Parathyroid adenoma (tissue), 2 donors: ENCODE results near the gene FYB1.

ENCODE experiments used
- H2AFZ ChIP-seq: fragments of 300-600 bp; sonication (generic); one replicate; pipeline ENCODE4 v1.7.0; 2017; ENCODE audit warnings: antibody characterized with exemption, mild to moderate bottlenecking
- H3K27ac ChIP-seq: fragments of 300-600 bp; sonication (generic); one replicate; pipeline ENCODE4 v1.7.0; 2017
- H3K27me3 ChIP-seq: fragments of 300-600 bp; sonication (generic); one replicate; pipeline ENCODE4 v1.7.0; 2017; ENCODE audit warnings: low read length; ENCODE audit not compliant: control insufficient read depth, insufficient read depth
- H3K36me3 ChIP-seq: fragments of 300-600 bp; sonication (generic); one replicate; pipeline ENCODE4 v1.7.0; 2017; ENCODE audit warnings: low read length; ENCODE audit not compliant: control insufficient read depth, insufficient read depth
- H3K4me1 ChIP-seq: fragments of 300-600 bp; sonication (generic); one replicate; pipeline ENCODE4 v1.7.0; 2017; ENCODE audit warnings: control low read depth
- H3K4me2 ChIP-seq: fragments of 300-600 bp; sonication (generic); one replicate; pipeline ENCODE4 v1.7.0; 2017; ENCODE audit warnings: low read length
- H3K4me3 ChIP-seq: fragments of 300-600 bp; sonication (generic); one replicate; pipeline ENCODE4 v1.7.0; 2017; ENCODE audit warnings: low read depth, low read length
- H3K79me2 ChIP-seq: fragments of 300-600 bp; sonication (generic); one replicate; pipeline ENCODE4 v1.7.0; 2017; ENCODE audit warnings: control low read depth
- H3K9ac ChIP-seq: fragments of 300-600 bp; sonication (generic); one replicate; pipeline ENCODE4 v1.7.0; 2017; ENCODE audit warnings: mild to moderate bottlenecking
- H3K9me3 ChIP-seq: fragments of 300-600 bp; sonication (generic); one replicate; pipeline ENCODE4 v1.7.0; 2017; ENCODE audit warnings: low read length; ENCODE audit not compliant: control insufficient read depth
- CTCF ChIP-seq: fragments of 300-600 bp; sonication (generic); IDR thresholded peaks from one replicate; pipeline ENCODE4 v1.7.0; 2017; ENCODE audit warnings: antibody characterized with exemption, mild to moderate bottlenecking
- donor health status: primary hyperparathyroidism.

Gene FYB1

GRCh38 chr5:39167141-39167971, 52.0 kb downstream of the FYB1 start:
- Histone ChIP-seq H3K27me3 (no peaks in the 10 kb centered on the region), H3K4me1 (no peaks in the 10 kb centered on the region), H3K9ac (no peak overlapping the region), H3K36me3 (no peaks in the 10 kb centered on the region), H3K79me2 (no peaks in the 10 kb centered on the region), H3K4me2 (no peak overlapping the region), H3K27ac (no peak overlapping the region), H3K9me3 (no peaks in the 10 kb centered on the region), H3K4me3 (no peak overlapping the region), H2AFZ (no peak overlapping the region)
- no peak for TF ChIP-seq CTCF

- Histone ChIP-seq H2AFZ (no peak overlapping the region), H3K27ac (no peak overlapping the region), H3K4me1 (no peaks in the 10 kb centered on the region), H3K27me3 (no peaks in the 10 kb centered on the region), H3K4me2 (no peak overlapping the region), H3K4me3 (no peak overlapping the region), H3K9me3 (no peaks in the 10 kb centered on the region), H3K9ac (no peak overlapping the region), H3K36me3 (no peaks in the 10 kb centered on the region), H3K79me2 (no peaks in the 10 kb centered on the region)
- TF ChIP-seq CTCF, result no peak
Observed at GRCh38 chr5:39164529-39165402, 54.6 kb downstream of the FYB1 start.

- no peak overlapping the region for H3K4me3 ChIP-seq
- no peaks in the 10 kb centered on the region for H3K79me2 ChIP-seq
- no peak overlapping the region for H3K27ac ChIP-seq
Observed at GRCh38 chr5:39164016-39164415, 55.3 kb downstream of the FYB1 start.

GRCh38 chr5:39161578-39161977, 57.8 kb downstream of the FYB1 start:
- H2AFZ ChIP-seq, result no peak overlapping the region
- no peak overlapping the region for H3K27ac ChIP-seq
- no peaks in the 10 kb centered on the region for H3K27me3 ChIP-seq
- H3K4me2 ChIP-seq, result no peak overlapping the region
- H3K9ac ChIP-seq, result no peak overlapping the region
- H3K4me3 ChIP-seq, result no peak overlapping the region
- H3K4me1 ChIP-seq, result no peaks in the 10 kb centered on the region
- no peak for TF ChIP-seq CTCF
- H3K9me3 ChIP-seq, result no peaks in the 10 kb centered on the region
- H3K36me3 ChIP-seq, result no peaks in the 10 kb centered on the region
- no peaks in the 10 kb centered on the region for H3K79me2 ChIP-seq

More at GRCh38 chr5:39164016-39164415, 55.3 kb downstream of the FYB1 start:
- no peak overlapping the region for H3K9ac ChIP-seq
- no peaks in the 10 kb centered on the region for H3K27me3 ChIP-seq
- H3K36me3 ChIP-seq, result no peaks in the 10 kb centered on the region
- H3K4me2 ChIP-seq, result no peak overlapping the region
- H3K9me3 ChIP-seq, result no peaks in the 10 kb centered on the region
- H3K4me1 ChIP-seq, result no peaks in the 10 kb centered on the region
- no peak overlapping the region for H2AFZ ChIP-seq
- TF ChIP-seq CTCF, result no peak
